GM12878 (cell line): Measurements from ENCODE around the gene RALGAPA1. TPM values are rescaled to one million over a fixed set of nuclear protein-coding genes. Genes with fewer than 3 reads are reported as not detected.

Experiments
- ATAC-seq: fragments of 200-7000 bp; cut with Tn5 transposase; 3 replicates; pipeline ENCODE4 v1.9.1; 2020; ENCODE audit warnings: mild to moderate bottlenecking, moderate library complexity
- BruUV-seq: library from RNA; stranded (reverse); fragments of 400-500 nt; replicated peaks from 2 replicates; lab custom pipeline; 2021; lab: Mats Ljungman, UMichigan
- CTCF ChIA-PET: fragments of 300-600 bp; sonication (Branson Sonifier 250); formaldehyde crosslinking; extraction: SDS; loops from one replicate; lab custom pipeline; 2021; ENCODE audit warnings: inconsistent platforms; lab: Yijun Ruan, JAX
- POLR2A ChIA-PET: fragments of 350-600 bp; formaldehyde crosslinking; extraction: SDS; loops from one replicate; lab custom pipeline; 2021; ENCODE audit warnings: inconsistent platforms; lab: Charles Lee
- RAD21 ChIA-PET: fragments of 300-600 bp; sonication (Branson Sonifier 250); formaldehyde crosslinking; loops from one replicate; lab custom pipeline; 2023; ENCODE audit warnings: antibody characterized with exemption; ENCODE audit not compliant: unreplicated experiment; lab: Charles Lee
- SMC1A ChIA-PET: fragments of 300-600 bp; sonication (Branson Sonifier 250); formaldehyde crosslinking; loops from one replicate; lab custom pipeline; 2023; ENCODE audit not compliant: unreplicated experiment, uncharacterized antibody; lab: Charles Lee
- DNase-seq: peaks from one replicate; pipeline ENCODE4 v3.0.0-alpha.2; 2011; ENCODE audit warnings: low read depth, low spot score
- FAIRE-seq: peaks from 3 replicates; lab custom pipeline; 2011; peaks lifted over from hg19 to GRCh38; lab: Jason Lieb, UNC
- H2AFZ ChIP-seq: 2 replicates; pipeline ENCODE4 v1.6.0; 2011; ENCODE audit warnings: low read depth, low read length, control low read depth; ENCODE audit not compliant: control insufficient read depth
- H3K27ac ChIP-seq: 2 replicates; pipeline ENCODE4 v1.5.1; 2011; ENCODE audit warnings: control low read depth; ENCODE audit not compliant: control insufficient read depth, insufficient read depth
- H3K27me3 ChIP-seq, 2 experiments: replicated peaks in 1 of 2; 2 replicates each; pipeline versions ENCODE4 v1.6.0 to v1.6.1; 2011; ENCODE audit warnings: low read length in 1 of 2; ENCODE audit not compliant: control insufficient read depth in 2 of 2, insufficient read depth in 2 of 2
- H3K36me3 ChIP-seq, 2 experiments: 2 replicates each; pipeline ENCODE4 v1.5.1; 2011; ENCODE audit warnings: low read length in 1 of 2; ENCODE audit not compliant: control insufficient read depth in 2 of 2, insufficient read depth in 2 of 2
- H3K4me1 ChIP-seq: 2 replicates; pipeline ENCODE4 v1.6.1; 2011; ENCODE audit warnings: mild to moderate bottlenecking, low read length, moderate library complexity, mixed read lengths; ENCODE audit not compliant: control insufficient read depth, insufficient read depth
- H3K4me2 ChIP-seq: 2 replicates; pipeline ENCODE4 v1.6.0; 2011; ENCODE audit warnings: control low read depth; ENCODE audit not compliant: control insufficient read depth, insufficient read depth
- H3K4me3 ChIP-seq: fragments of 200-600 bp; sonication (generic); 2 replicates; pipeline ENCODE4 v1.5.1; 2016
- H3K79me2 ChIP-seq: 2 replicates; pipeline ENCODE4 v1.6.0; 2011; ENCODE audit warnings: low read length; ENCODE audit not compliant: control insufficient read depth, insufficient read depth
- H3K9ac ChIP-seq: 2 replicates; pipeline ENCODE4 v1.8.0; 2011; ENCODE audit warnings: low read length, control low read depth, mixed read lengths; ENCODE audit not compliant: control insufficient read depth, insufficient read depth
- H3K9me3 ChIP-seq: replicated peaks from 3 replicates; pipeline ENCODE4 v1.5.1; 2011; ENCODE audit warnings: mild to moderate bottlenecking, low read length; ENCODE audit not compliant: control insufficient read depth, insufficient read depth
- H4K20me1 ChIP-seq: 2 replicates; pipeline ENCODE4 v1.6.0; 2011; ENCODE audit not compliant: control insufficient read depth, insufficient read depth
- ASH2L ChIP-seq: fragments of 300-600, 200-600 bp; sonication (generic); IDR thresholded peaks from 2 replicates; pipeline ENCODE4 v1.6.1; 2017; ENCODE audit warnings: low read depth, mild to moderate bottlenecking, borderline replicate concordance
- BHLHE40 ChIP-seq, 2 experiments: fragments of 450-650 bp in 1 of 2; IDR thresholded peaks; 2 replicates each; pipeline ENCODE4 v1.6.1; 2011 to 2017; ENCODE audit warnings: low read depth in 2 of 2, borderline replicate concordance in 1 of 2, improper control_type of control experiment in 1 of 2, low read length in 1 of 2, mild to moderate bottlenecking in 1 of 2
- BRCA1 ChIP-seq: IDR thresholded peaks from 2 replicates; pipeline ENCODE4 v1.6.1; 2011; ENCODE audit warnings: low read depth, low read length, improper control_type of control experiment
- ESRRA ChIP-seq: IDR thresholded peaks from 2 replicates; pipeline ENCODE4 v1.6.1; 2012; ENCODE audit warnings: mild to moderate bottlenecking, low read length, improper control_type of control experiment
- HDGF ChIP-seq: fragments of 450-650 bp; IDR thresholded peaks from 2 replicates; pipeline ENCODE4 v1.6.1; 2016; ENCODE audit warnings: antibody characterized with exemption
- NR2C1 ChIP-seq: fragments of 450-650 bp; IDR thresholded peaks from 2 replicates; pipeline ENCODE4 v1.6.1; 2017; ENCODE audit warnings: antibody characterized with exemption, mild to moderate bottlenecking, moderate library complexity
- PRDM15 ChIP-seq: fragments of 450-650 bp; formaldehyde crosslinking; IDR thresholded peaks from 2 replicates; pipeline ENCODE4 v1.4.0; 2020; ENCODE audit warnings: mild to moderate bottlenecking, moderate library complexity
- SPI1 ChIP-seq: IDR thresholded peaks from 2 replicates; pipeline ENCODE4 v1.6.1; 2011; ENCODE audit warnings: low read depth, mild to moderate bottlenecking, low read length, moderate library complexity, borderline replicate concordance; ENCODE audit not compliant: insufficient read depth
- TCF3 ChIP-seq: IDR thresholded peaks from 2 replicates; pipeline ENCODE4 v1.6.1; 2012; ENCODE audit warnings: low read depth, mild to moderate bottlenecking, low read length, borderline replicate concordance; ENCODE audit not compliant: insufficient read depth
- ZNF207 ChIP-seq: fragments of 450-650 bp; IDR thresholded peaks from 2 replicates; pipeline ENCODE4 v1.6.1; 2014; ENCODE audit warnings: antibody characterized with exemption, mild to moderate bottlenecking, borderline replicate concordance
- ZZZ3 ChIP-seq: IDR thresholded peaks from 2 replicates; pipeline ENCODE4 v1.6.1; 2011; ENCODE audit warnings: low read depth; ENCODE audit not compliant: control insufficient read depth, insufficient read length
- in situ Hi-C: fragments of 300-500 bp; cut with MboI; formaldehyde crosslinking; loops from 9 replicates; pipeline ENCODE4 v1.14.3; 2018; ENCODE audit warnings: mixed read lengths
- intact Hi-C: fragments of 100-400 bp; cut with micrococcal nuclease; formaldehyde crosslinking; loops from one replicate; pipeline ENCODE4 v1.14.2; 2022; ENCODE audit not compliant: unreplicated experiment
- polyA plus RNA-seq, 11 experiments: library from polyadenylated mRNA; depleted of rRNA in 4 of 11; unstranded in 6 of 11; stranded (reverse) in 5 of 11; fragments of >200 nt; fragmentation: Nextera tagmentation in 4 of 11; fragmentation: Illumina TruSeq in 1 of 11; extraction: Ambion mirVana in 4 of 11; extraction: Trizol in 1 of 11; gene quantifications; 1 replicate in 1 of 11; 2 replicates in 10 of 11; pipeline versions ENCODE4 v1.2.1 to v1.2.3, GENCODE V29; 2011 to 2016; ENCODE audit warnings: inconsistent platforms in 2 of 11, missing spikeins in 2 of 11, low read depth in 1 of 11
- total RNA-seq, 4 experiments: library from RNA; depleted of rRNA in 3 of 4; stranded (reverse); fragments of >200 nt in 3 of 4; fragmentation: Illumina TruSeq in 1 of 4; extraction: Trizol in 1 of 4; gene quantifications; 2 replicates each; pipeline versions ENCODE4 v1.2.1 to v1.2.3, GENCODE V29; 2013 to 2021
- TF ChIP-seq, protein P1 (sequence below): fragments of 450-650 bp; IDR thresholded peaks from 2 replicates; pipeline ENCODE4 v1.6.1; 2016; ENCODE audit warnings: mild to moderate bottlenecking
- TF ChIP-seq, protein P2 (sequence below): fragments of 450-650 bp; IDR thresholded peaks from 2 replicates; pipeline ENCODE4 v1.6.1; 2017; ENCODE audit warnings: low read depth, mild to moderate bottlenecking, moderate library complexity
- TF ChIP-seq, protein P3 (sequence below): fragments of 450-650 bp; IDR thresholded peaks from 2 replicates; pipeline ENCODE4 v1.6.1; 2018; ENCODE audit warnings: mild to moderate bottlenecking, low read depth, moderate library complexity; ENCODE audit not compliant: partially characterized antibody

Gene RALGAPA1
- total and polyA plus RNA-seq, 10 of the 15 experiments (the other 5 are each of a cell fraction or from before 2014, with no cell fraction given), result 5.6 to 26.7 (median 14.7) TPM

DNA sequence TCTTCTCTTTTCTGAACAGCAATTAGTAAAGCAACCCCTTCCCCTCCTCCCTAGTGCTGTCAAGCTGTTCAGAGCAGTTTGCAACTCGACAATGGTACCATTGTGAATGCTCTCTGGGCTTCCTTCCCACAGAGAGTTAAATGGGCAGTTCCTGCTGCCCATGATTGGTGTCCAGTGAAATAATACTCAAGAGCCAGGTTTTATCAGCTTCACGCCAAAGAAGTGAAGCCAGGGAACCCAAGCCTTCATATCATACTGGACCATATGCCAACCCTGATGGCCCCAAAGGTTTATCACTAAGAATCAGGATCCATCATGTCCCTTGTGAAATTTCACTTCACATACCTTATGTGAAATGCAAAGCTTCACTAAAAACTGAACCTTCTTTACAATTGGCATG is 250.4 kb downstream of the RALGAPA1 start (continued):
- no peak for TF ChIP-seq TCF3
- TF ChIP-seq ZNF207, result no peak
- no peak for TF ChIP-seq PRDM15
- no peak for TF ChIP-seq ASH2L

GRCh38 chr14:35557221-35557747 is 251.8 kb downstream of the RALGAPA1 start:
- no peak for DNase-seq
- no peak for FAIRE-seq
- no peaks in the 10 kb centered on the region for H3K9me3 ChIP-seq
- no peak overlapping the region for H2AFZ ChIP-seq
- no peak for ATAC-seq
- ChIA-PET POLR2A (no interaction called here), SMC1A (no interaction called here), CTCF (no interaction called here), RAD21 (no interaction called here)
- intact Hi-C loops, result no loop called here
- in situ Hi-C loops, result no loop called here
- no TSS peak for BruUV-seq
- no peaks in the 10 kb centered on the region for H3K36me3 ChIP-seq
- H3K27me3 ChIP-seq, result no peaks in the 10 kb centered on the region
- H3K79me2 ChIP-seq, result no peaks in the 10 kb centered on the region
- H3K9ac ChIP-seq, result no peak overlapping the region
- no peak overlapping the region for H3K4me2 ChIP-seq
- no peak overlapping the region for H3K27ac ChIP-seq
- no peaks in the 10 kb centered on the region for H4K20me1 ChIP-seq
- H3K4me3 ChIP-seq, result no peak overlapping the region
- H3K4me1 ChIP-seq, result no peaks in the 10 kb centered on the region
- TF ChIP-seq SPI1 (no peak), BRCA1 (no peak), ESRRA (no peak), ZZZ3 (no peak), HDGF (no peak), NR2C1 (no peak), BHLHE40 (IDR thresholded peaks at IDR 0.05; ENCODE audit: borderline replicate concordance in 1 of 2, low read depth in 2 of 2, low read length in 1 of 2) (no peak)
- TF ChIP-seq, protein P1, sequence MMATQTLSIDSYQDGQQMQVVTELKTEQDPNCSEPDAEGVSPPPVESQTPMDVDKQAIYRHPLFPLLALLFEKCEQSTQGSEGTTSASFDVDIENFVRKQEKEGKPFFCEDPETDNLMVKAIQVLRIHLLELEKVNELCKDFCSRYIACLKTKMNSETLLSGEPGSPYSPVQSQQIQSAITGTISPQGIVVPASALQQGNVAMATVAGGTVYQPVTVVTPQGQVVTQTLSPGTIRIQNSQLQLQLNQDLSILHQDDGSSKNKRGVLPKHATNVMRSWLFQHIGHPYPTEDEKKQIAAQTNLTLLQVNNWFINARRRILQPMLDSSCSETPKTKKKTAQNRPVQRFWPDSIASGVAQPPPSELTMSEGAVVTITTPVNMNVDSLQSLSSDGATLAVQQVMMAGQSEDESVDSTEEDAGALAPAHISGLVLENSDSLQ, result no peak
- TF ChIP-seq, protein P2, sequence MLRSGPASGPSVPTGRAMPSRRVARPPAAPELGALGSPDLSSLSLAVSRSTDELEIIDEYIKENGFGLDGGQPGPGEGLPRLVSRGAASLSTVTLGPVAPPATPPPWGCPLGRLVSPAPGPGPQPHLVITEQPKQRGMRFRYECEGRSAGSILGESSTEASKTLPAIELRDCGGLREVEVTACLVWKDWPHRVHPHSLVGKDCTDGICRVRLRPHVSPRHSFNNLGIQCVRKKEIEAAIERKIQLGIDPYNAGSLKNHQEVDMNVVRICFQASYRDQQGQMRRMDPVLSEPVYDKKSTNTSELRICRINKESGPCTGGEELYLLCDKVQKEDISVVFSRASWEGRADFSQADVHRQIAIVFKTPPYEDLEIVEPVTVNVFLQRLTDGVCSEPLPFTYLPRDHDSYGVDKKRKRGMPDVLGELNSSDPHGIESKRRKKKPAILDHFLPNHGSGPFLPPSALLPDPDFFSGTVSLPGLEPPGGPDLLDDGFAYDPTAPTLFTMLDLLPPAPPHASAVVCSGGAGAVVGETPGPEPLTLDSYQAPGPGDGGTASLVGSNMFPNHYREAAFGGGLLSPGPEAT, result no peak
- TF ChIP-seq, protein P3, sequence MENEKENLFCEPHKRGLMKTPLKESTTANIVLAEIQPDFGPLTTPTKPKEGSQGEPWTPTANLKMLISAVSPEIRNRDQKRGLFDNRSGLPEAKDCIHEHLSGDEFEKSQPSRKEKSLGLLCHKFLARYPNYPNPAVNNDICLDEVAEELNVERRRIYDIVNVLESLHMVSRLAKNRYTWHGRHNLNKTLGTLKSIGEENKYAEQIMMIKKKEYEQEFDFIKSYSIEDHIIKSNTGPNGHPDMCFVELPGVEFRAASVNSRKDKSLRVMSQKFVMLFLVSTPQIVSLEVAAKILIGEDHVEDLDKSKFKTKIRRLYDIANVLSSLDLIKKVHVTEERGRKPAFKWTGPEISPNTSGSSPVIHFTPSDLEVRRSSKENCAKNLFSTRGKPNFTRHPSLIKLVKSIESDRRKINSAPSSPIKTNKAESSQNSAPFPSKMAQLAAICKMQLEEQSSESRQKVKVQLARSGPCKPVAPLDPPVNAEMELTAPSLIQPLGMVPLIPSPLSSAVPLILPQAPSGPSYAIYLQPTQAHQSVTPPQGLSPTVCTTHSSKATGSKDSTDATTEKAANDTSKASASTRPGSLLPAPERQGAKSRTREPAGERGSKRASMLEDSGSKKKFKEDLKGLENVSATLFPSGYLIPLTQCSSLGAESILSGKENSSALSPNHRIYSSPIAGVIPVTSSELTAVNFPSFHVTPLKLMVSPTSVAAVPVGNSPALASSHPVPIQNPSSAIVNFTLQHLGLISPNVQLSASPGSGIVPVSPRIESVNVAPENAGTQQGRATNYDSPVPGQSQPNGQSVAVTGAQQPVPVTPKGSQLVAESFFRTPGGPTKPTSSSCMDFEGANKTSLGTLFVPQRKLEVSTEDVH, result no peak
